Renal pelvis (tissue), 4 donors: Measurements from ENCODE around the gene LRRC73. TPM values are rescaled to one million over a fixed set of nuclear protein-coding genes. Genes with fewer than 3 reads are reported as not detected.
"Not testable (repeated sequence)": the region's sequence is repeated elsewhere in the genome, so short reads cannot be mapped to it uniquely, and the experiment has no call there.

Source experiments
- DNase-seq: peaks from one replicate; pipeline ENCODE4 v3.0.0-alpha.2; 2013
- polyA plus RNA-seq, 3 donors: library from polyadenylated mRNA; unstranded; fragments of 120-200 nt; gene quantifications; one replicate each; pipeline ENCODE4 v1.2.1, GENCODE V29; 2013; ENCODE audit not compliant: insufficient read length in 3 of 3

Gene LRRC73
- polyA plus RNA-seq, 3 donors = 1.2 to 1.6 (median 1.4) TPM

GRCh38 chr6:43465948-43466347 lies 44.2 kb downstream of the LRRC73 start:
- no peak for DNase-seq

GRCh38 chr6:43464337-43464736 lies 45.8 kb downstream of the LRRC73 start:
- no peak for DNase-seq

- DNase-seq = no peak
These were observed 48.2 kb downstream of the LRRC73 start for GRCh38 chr6:43461936-43462335.

GRCh38 chr6:43460032-43460431 lies 50.1 kb downstream of the LRRC73 start:
- DNase-seq = no peak

- DNase-seq = no peak
These were observed 50.6 kb downstream of the LRRC73 start for GRCh38 chr6:43459535-43459934.

GRCh38 chr6:43458154-43458553 lies 52.0 kb downstream of the LRRC73 start:
- not testable (repeated sequence) for DNase-seq

- no peak for DNase-seq
These were observed 52.5 kb downstream of the LRRC73 start for GRCh38 chr6:43457643-43458042.

Other genes starting within 250 kb of the LRRC73 start
- under 1 TPM; 0.84 to 0.90 (median 0.86) TPM for gene SLC22A7, start 212.1 kb downstream of the LRRC73 start, polyA plus RNA-seq
- gene CRIP3, start 201.5 kb downstream of the LRRC73 start, polyA plus RNA-seq = 1 to 10 TPM; 3.8 to 8.3 (median 8.1) TPM
- gene ZNF318, start 140.7 kb downstream of the LRRC73 start, polyA plus RNA-seq = 10 to 100 TPM; 25.9 to 38.8 (median 32.9) TPM
- gene ABCC10, start 82.8 kb downstream of the LRRC73 start, polyA plus RNA-seq = 10 to 100 TPM; 22.9 to 30.4 (median 28.9) TPM
- gene DLK2, start 54.8 kb downstream of the LRRC73 start, polyA plus RNA-seq = 1 to 10 TPM; 1.5 to 1.6 (median 1.6) TPM
- gene TJAP1, start 32.8 kb downstream of the LRRC73 start, polyA plus RNA-seq = 10 to 100 TPM; 35.1 to 46.0 (median 45.1) TPM
- gene YIPF3, start 6.6 kb upstream of the LRRC73 start, polyA plus RNA-seq = 100 to 1,000 TPM; 140 to 164 (median 148) TPM
- 10 to 100 TPM; 39.8 to 43.8 (median 42.9) TPM for gene POLR1C, start 6.7 kb upstream of the LRRC73 start, polyA plus RNA-seq
- 10 to 100 TPM; 44.3 to 65.3 (median 60.6) TPM for gene XPO5, start 65.7 kb upstream of the LRRC73 start, polyA plus RNA-seq
- gene POLH, start 65.8 kb upstream of the LRRC73 start, polyA plus RNA-seq = 10 to 100 TPM; 18.6 to 29.0 (median 19.6) TPM
- 10 to 100 TPM; 47.4 to 67.8 (median 65.4) TPM for gene GTPBP2, start 118.9 kb upstream of the LRRC73 start, polyA plus RNA-seq
- 10 to 100 TPM; 25.9 to 30.3 (median 26.0) TPM for gene MAD2L1BP, start 125.5 kb upstream of the LRRC73 start, polyA plus RNA-seq
- 1 to 10 TPM; 1.6 to 1.9 (median 1.8) TPM for gene RSPH9, start 134.7 kb upstream of the LRRC73 start, polyA plus RNA-seq
- gene MRPS18A, start 177.4 kb upstream of the LRRC73 start, polyA plus RNA-seq = 10 to 100 TPM; 47.2 to 51.4 (median 50.9) TPM